Stimulated activated naive CD4-positive, alpha-beta T cell treated with Interleukin-2 at 50 U/mL for 16 hours (primary cell): ENCODE results near the gene ATAD5.
"Not testable (repeated sequence)": the region's sequence is repeated elsewhere in the genome, so short reads cannot be mapped to it uniquely, and the experiment has no call there.

Experiments
- DNase-seq: peaks from one replicate; lab custom pipeline; 2025; lab: John Stamatoyannopoulos, UW

Gene ATAD5

GRCh38 chr17:30915833-30916611 lies 84.3 kb downstream of the ATAD5 start:
- DNase-seq, result no peak

- DNase-seq, result no peak
These were observed 85.3 kb downstream of the ATAD5 start for GRCh38 chr17:30917050-30917449.

DNA sequence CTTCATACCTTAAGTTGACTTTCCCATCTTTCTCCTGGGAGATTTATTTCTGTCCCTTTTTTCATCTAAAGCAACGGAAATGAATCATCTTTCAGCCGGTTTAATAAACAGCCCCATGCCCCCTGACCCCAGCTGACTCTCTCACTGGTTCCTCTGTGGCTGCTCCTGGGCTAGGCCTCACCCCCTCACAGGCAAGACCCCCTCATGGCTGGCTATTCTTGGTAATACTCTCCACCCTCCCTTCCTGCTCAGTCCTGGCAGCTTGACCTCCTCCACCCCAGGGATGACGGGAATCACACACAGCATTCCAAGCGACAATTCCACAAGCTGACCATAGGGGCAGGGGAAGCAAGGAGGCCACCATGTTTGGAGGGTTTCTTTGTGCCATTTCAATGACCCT lies 88.5 kb downstream of the ATAD5 start:
- no peak for DNase-seq

GRCh38 chr17:30920683-30921543 lies 89.1 kb downstream of the ATAD5 start:
- no peak for DNase-seq

DNA sequence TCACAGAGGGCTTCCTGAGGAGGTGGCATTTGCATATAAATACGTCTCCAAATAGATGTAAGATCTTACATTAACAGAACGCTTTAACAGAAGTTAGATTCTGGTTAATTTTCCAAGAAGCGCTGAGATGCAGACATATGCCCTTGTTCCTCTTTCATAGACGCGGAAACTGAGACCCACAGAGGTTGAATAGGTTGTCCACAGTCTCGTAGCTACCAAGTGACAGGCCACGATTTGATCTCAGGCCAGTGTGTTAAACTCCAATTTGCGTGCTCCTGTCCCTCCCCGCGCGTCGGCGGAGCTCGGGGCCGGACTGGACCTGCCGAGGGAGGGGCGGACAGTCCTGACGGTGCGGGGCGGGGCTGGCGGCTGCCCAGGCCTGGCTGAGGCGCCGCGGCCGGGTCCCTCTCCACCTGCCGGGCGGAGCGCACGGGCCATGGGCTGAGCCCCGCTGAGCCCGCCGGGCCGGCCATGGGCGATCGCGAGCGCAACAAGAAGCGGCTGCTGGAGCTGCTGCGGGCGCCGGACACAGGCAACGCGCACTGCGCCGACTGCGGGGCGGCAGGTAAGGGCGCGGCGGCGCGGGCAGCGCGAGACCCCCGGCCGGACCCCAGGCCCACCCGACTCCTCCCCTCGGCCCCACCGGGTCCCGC lies 89.9 kb downstream of the ATAD5 start, which contains the start of gene ADAP2:
ADAP2 (plus strand) TSS at position 402 of the 653 bp plus-strand sequence; CDS start at position 472, 70 bp downstream.
- DNase-seq, result no peak

GRCh38 chr17:30922235-30923030 lies 90.7 kb downstream of the ATAD5 start:
- no peak for DNase-seq

- no peak for DNase-seq
These were observed 92.6 kb downstream of the ATAD5 start for GRCh38 chr17:30924341-30924740.

GRCh38 chr17:30926516-30926915 lies 94.8 kb downstream of the ATAD5 start:
- DNase-seq, result no peak

GRCh38 chr17:30927756-30928155 lies 96.0 kb downstream of the ATAD5 start:
- no peak for DNase-seq

DNA sequence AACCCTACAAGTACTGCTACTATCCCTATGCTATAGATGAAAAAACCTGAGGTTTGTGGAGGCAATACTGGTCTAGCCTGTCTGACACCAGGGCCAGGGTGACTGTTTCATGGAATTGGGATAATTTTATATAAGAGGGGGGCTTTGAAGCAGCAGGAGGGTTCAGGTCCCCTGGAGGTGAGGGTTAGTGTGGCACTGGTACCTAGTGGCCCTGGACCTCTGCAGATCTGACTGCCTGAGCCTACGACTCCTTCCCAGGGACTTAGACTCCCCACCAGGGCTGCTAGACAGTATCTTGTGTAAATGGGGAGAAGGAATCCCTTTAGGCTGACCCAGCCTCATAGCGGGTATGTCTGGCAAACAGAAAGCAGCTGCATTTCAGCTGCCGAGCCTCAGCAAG lies 96.8 kb downstream of the ATAD5 start:
- DNase-seq, result no peak

- no peak for DNase-seq
These were observed 97.4 kb downstream of the ATAD5 start for GRCh38 chr17:30929081-30929633.

- DNase-seq, result not testable (repeated sequence)
These were observed 98.1 kb downstream of the ATAD5 start for GRCh38 chr17:30929861-30930260.

DNA sequence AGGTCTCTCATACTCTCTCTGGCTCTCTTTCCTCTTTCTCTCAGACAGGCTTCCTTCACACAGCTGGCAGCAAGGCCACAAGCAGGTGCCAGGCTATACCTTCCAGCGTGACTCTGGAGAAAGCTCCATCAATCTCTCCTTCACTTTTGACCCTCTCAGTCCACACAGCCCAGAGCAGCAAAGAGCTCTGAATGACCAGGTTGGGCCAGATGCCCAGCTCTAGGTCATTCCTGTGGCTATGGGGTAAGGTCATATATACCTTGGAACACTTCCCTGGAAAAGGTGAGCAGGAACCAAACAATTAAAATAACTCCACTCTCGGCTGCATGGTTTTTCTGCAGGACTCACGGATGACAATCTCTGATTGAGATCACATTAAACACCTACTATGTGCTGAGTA lies 98.7 kb downstream of the ATAD5 start:
- DNase-seq, result no peak

GRCh38 chr17:30931582-30931981 lies 99.8 kb downstream of the ATAD5 start:
- DNase-seq, result not testable (repeated sequence)

DNA sequence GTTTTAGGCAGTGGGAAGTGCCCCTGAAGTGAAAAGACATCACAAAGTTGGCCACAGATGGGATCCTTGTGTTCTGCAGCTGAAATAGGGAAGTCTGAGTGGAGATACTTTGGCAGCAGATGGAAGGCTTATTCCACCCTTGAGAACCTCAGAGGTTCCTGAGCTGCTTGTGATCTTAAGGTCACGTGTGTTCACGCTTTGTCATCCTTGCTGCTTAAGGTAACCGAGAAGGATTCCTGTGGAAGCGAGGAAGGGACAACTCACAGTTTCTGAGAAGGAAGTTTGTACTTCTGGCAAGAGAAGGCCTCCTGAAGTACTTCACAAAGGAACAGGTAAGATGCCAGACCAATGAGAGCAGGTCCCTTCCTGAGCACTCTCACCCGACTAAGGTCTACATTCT lies 102.2 kb downstream of the ATAD5 start:
- DNase-seq, result no peak

DNA sequence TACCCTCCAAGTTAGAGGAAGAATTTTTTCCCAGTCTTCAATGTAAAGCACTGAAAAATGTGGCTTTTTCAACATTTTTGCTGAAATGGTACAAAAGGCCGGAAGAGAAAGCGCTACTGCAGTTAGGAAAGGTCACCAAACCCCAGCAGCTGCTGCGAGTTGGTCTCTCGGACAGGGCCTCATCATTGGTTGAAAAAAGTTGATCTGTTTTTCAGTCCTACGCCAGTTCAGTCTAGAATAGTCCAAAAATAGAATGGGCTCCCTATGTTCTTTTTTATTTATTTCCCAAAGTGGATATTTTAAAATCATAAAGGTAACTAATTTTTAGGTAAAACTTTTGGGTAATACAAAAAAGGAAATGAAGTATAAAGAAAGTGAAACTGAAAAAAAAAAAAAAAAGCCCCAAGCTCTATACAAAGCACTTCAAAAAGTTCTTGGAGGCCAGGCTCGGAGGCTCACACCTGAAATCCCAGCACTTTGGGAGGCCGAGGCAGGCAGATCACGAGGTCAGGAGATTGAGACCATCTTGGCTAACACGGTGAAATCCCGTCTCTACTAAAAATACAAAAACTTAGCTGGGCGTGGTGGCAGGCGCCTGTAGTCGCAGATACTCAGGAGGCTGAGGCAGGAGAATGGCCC lies 107.4 kb downstream of the ATAD5 start:
- no peak for DNase-seq

- DNase-seq, result no peak
These were observed 110.7 kb downstream of the ATAD5 start for GRCh38 chr17:30942308-30943079.
